ENCODE results near the gene CEND1.

The CEND1 gene

GRCh38 chr11:789943-790342 lies at the start of gene CEND1:
TSS of gene CEND1 (minus strand) at chr11:790090. CDS start at chr11:788576, 1,514 bp downstream.
- FAIRE-seq: no peak

- no peak for FAIRE-seq
These were observed 49.4 kb upstream of the CEND1 start for GRCh38 chr11:839280-839623.

DNA sequence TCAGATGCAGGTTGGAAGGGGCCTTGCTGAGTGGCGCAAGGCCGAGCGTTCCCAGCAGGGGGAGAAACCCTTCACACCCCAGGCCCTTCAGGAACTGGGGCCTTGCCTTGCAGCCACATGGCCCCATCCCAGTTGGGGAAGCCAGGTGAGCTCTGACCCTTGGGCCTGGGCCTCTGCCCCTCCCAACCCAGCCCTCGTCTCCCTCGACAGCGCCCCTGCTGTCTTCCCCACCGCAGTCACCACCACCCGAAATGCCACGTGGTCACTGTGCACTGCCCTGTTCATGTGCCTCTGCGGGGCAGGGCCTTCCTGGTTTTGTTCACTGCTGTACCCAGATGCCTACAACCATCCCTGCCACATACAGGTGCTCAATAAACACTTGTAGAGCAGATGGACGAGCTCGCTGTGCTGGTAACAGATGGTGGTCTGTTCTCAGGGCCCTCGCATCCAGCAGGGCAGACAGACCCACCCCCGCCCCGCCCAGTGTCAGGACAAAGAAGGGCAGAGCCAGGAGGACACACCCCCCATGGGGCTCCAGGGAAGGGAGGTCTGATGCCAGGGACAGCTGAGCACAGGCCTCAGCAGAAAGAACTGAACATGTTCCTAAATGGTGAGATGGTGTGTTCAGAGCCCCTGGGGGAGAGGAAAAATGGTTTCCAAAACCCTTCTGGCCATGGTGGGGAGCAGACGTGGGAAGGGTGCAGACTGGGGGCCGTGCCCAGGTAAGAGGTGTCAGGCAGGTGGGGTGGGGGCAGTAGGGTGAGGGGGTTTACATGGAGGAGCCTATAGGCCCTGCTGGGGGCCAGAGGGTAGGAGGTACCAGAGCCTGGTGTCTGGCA lies 48.8 kb upstream of the CEND1 start:
- FAIRE-seq: no peak

DNA sequence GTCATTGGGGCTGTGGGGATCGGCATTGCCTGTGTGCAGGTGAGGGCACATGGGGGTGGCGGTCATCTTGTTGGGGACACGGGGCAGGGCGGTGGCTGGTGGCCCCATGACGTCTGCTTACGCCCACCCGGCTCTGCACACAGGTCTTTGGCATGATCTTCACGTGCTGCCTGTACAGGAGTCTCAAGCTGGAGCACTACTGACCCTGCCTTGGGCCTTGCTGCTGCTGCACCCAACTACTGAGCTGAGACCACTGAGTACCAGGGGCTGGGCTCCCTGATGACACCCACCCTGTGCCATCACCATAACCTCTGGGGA lies 48.1 kb upstream of the CEND1 start:
- FAIRE-seq: no peak

DNA sequence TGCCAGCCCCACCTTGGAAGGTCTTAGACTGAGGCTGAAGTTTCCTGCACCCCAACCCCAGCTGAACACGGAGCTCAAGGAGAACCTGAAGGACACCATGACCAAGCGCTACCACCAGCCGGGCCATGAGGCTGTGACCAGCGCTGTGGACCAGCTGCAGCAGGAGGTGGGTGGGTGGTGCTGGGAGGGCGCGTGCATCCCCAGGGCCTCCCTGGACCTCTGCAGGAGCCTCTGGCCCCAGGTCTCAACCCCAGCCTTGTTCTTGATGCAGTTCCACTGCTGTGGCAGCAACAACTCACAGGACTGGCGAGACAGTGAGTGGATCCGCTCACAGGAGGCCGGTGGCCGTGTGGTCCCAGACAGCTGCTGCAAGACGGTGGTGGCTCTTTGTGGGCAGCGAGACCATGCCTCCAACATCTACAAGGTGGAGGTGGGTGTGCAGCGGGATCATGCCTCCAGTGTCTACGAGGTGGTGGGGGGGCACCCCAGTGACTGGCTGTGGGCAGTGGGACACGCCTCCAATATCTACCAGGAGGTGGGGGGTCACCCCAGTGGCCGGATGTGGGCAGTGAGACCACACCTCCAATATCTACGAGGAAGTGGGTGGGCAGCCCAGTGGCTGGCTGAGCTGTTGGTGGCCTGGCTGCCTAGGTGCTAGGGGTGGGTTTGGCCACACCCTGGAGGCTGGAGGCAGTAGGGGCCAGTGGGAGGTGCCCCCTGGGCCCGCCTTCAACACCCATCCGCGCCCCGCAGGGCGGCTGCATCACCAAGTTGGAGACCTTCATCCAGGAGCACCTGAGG lies 47.5 kb upstream of the CEND1 start:
- FAIRE-seq: no peak

GRCh38 chr11:836700-837099 lies 46.8 kb upstream of the CEND1 start:
- FAIRE-seq: no peak

- FAIRE-seq: no peak
These were observed 46.4 kb upstream of the CEND1 start for GRCh38 chr11:836274-836673.

DNA sequence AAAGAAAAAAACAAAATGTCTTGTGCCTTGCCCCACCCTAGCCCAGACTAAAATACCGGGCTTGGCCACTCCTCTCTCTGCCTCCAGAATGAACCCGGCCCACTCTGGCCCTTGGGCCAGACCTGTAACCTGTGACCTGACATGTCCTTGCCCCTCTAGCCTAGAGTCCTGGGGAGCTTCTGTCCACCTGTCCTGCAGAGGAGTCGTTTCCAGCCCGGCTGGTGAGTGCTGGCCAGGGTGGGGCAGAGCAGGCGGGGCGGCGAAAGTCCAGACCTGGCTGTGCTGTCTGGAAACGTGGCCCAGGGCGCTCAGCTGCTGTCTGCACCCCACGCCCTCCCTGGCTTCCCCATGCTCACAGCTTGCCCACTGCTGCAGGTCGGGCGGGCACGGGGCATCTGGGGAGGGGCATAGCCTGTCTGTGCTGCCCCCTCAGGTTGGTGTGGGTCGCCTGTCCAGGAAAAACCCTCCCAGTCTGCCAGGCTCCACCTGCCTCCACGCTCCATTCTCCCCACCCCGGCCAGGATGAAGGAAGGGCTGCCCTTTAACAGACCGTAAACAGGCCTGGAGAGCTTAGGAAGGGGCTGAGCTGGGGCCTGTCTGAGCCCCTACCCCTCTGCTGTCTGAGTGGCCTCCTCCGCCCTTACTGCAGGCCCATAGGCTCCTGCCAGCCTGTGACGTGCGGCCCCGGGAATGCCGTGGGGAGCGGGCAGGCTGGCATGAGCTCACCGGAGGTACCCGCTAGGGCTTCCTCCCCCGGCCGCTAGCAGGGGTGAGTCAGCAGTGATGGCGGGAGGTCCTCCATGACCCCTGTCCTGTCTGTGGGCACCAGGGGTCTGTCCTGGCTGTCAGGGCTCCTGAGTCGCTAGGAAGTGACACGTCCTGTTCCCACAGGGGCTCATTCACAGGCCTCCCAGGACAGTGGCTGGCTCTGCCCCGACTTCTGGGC lies 44.8 kb upstream of the CEND1 start:
- FAIRE-seq: no peak

GRCh38 chr11:833849-834311 lies 44.0 kb upstream of the CEND1 start:
- peak; percentile 19 for FAIRE-seq

GRCh38 chr11:833114-833791 lies 43.4 kb upstream of the CEND1 start:
- FAIRE-seq: no peak

GRCh38 chr11:832529-833113 lies 42.7 kb upstream of the CEND1 start, which contains the start of gene CD151:
TSS of gene CD151 (plus strand) at chr11:832952. CDS start at chr11:836070, 3,118 bp downstream.
- no peak for FAIRE-seq

- no peak for FAIRE-seq
These were observed 42.2 kb upstream of the CEND1 start for GRCh38 chr11:831961-832528.

DNA sequence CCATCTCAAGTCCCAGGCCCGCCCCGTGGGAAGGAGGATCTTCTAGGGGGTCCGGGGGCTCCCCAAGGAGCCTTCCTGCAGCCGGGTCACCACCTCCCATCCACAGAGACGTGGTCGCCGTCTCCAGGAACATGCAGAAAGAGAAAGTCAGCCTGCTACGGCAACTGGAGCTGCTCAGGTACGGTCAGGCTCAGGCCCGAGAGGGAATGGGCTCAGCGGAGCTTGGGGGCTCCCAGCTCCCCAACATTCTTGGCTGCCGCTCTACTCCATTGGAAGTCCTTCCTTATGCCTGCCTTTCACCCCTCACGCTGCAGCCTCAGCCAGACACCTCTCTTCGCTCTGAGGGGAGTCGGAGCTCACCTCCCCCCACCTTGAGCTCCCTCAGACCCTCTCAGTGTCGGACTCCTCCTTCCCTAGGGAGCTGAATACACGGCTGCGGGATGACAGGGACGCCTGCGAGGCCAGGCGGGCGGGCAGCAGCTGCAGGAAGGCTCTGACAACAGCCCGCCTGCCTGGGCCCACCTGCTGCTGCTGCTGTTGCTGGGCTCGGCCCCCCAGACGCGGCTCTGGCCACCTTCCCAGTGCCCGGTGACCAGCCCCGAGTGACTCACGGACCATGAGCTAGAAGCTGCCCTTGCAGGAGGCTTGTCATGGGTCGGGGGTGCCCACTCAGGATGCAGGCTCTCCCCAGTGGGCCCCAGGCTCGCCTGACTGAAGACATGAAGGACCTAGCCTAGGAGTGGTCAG lies 41.4 kb upstream of the CEND1 start:
- FAIRE-seq: no peak

DNA sequence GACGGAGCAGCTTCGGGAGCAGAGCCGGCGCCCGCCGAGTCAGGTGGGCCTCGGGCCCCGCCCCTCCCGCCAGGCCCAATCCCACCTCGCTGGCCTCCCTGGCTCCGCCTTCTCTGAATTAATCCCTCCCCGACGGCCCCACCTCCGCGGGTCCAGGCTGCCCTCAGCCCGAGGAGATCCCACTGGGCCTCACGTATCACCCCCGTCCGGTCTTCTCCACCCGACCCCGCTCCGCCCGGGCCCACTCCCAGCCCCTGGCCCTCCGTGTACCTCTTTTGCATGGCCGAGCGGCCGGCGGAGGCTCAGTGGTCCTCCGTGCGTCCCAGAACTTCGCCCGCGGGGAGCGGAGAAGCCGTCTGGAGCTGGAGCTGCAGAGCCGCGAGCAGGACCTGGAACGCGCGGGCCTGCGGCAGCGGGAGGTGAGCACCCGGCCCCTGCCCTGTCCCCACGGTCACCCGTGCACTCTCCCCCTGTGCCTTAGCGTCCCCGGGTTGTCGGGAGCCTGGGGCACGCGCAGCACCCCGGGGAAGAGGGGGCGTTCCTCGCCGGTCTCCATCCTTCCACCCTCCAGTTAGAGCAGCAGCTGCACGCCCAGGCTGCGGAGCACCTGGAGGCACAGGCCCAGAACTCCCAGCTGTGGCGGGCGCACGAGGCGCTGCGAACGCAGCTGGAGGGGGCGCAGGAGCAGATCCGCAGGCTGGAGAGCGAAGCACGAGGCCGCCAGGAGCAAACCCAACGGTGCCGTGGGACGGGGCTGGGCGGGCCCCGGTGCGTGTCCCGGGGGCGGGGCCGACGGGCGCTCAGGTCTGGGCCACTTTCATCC lies 40.6 kb upstream of the CEND1 start:
- FAIRE-seq: peak; percentile 94

GRCh38 chr11:829847-830294 lies 40.0 kb upstream of the CEND1 start:
- no peak for FAIRE-seq

- no peak for FAIRE-seq
These were observed 39.4 kb upstream of the CEND1 start for GRCh38 chr11:829176-829846.

- no peak for FAIRE-seq
These were observed 38.8 kb upstream of the CEND1 start for GRCh38 chr11:828506-829175.

GRCh38 chr11:827897-828192 lies 38.0 kb upstream of the CEND1 start, which contains the start of gene CRACR2B:
TSS of gene CRACR2B (plus strand) at chr11:827919. CDS start at chr11:828608, 689 bp downstream.
- FAIRE-seq: no peak

Data from G401.6 (cell line).